Measurements from ENCODE around the gene PTPRH. TPM values are rescaled to one million over a fixed set of nuclear protein-coding genes. Genes with fewer than 3 reads are reported as not detected.

PTPRH gene
- total and polyA plus RNA-seq, 3 donors from 2014 or later = 1.6 to 11.3 (median 6.0) TPM

DNA sequence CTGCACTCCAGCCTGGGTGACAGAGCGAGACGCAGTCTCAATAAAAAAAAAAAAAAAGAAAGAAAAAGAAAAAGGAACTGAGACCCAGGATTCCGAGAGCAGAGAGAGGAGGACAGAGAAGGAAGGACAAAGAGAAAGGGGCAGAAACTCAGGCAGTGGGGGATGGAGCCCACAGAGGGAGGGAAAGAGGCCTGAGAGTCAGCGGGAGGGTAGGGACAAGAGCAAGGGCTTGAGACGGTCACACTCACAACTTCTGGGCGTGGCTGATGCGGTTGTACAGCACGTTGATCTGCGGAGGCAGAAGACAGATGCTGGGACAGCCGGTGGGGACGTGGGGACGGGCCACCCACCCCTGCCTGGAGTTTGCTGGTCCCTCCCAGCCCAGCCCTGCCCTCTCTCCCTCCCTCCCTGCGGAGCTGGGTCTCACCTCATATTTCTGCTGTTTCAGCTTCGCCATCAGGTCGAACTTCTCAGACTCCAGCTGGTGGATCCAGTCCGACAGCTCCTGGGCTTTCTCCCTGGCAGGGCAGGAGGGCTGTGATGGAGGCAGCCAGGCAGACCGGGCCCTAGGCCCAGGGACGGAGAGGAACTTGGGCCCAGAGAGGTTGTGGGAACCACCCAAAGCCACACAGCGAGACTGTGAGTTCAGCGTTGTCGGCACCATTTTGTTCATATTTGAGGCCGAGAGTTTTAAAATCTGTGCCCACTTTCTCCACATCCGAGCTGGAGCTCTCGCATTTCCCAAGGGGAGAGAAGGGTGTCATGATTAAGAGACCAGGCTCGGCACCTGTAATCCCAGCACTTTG lies 75.5 kb downstream of the PTPRH start:
- Histone ChIP-seq H3K4me1 (no peaks in the 10 kb centered on the region), H3K27me3 (no peaks in the 10 kb centered on the region), H3K36me3 (ENCODE audit: low read depth, missing control alignments) (no peaks in the 10 kb centered on the region), H3K27ac (no peak overlapping the region), H3K4me3 (no peak overlapping the region), H3K9me3 (no peaks in the 10 kb centered on the region)
- TF ChIP-seq, protein P1, sequence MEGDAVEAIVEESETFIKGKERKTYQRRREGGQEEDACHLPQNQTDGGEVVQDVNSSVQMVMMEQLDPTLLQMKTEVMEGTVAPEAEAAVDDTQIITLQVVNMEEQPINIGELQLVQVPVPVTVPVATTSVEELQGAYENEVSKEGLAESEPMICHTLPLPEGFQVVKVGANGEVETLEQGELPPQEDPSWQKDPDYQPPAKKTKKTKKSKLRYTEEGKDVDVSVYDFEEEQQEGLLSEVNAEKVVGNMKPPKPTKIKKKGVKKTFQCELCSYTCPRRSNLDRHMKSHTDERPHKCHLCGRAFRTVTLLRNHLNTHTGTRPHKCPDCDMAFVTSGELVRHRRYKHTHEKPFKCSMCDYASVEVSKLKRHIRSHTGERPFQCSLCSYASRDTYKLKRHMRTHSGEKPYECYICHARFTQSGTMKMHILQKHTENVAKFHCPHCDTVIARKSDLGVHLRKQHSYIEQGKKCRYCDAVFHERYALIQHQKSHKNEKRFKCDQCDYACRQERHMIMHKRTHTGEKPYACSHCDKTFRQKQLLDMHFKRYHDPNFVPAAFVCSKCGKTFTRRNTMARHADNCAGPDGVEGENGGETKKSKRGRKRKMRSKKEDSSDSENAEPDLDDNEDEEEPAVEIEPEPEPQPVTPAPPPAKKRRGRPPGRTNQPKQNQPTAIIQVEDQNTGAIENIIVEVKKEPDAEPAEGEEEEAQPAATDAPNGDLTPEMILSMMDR (IDR thresholded peaks at IDR 0.05) = no peak
- TF ChIP-seq POLR2A (IDR thresholded peaks at IDR 0.05) = no peak
- WGBS, 2 donors = 78 to 82% methylated on average over 18 to 25 of the region's 25 CpGs
- intact Hi-C loops (cut with DNase I; ENCODE audit: low total_unique reads) = no loop called here
- no peak for DNase-seq

DNA sequence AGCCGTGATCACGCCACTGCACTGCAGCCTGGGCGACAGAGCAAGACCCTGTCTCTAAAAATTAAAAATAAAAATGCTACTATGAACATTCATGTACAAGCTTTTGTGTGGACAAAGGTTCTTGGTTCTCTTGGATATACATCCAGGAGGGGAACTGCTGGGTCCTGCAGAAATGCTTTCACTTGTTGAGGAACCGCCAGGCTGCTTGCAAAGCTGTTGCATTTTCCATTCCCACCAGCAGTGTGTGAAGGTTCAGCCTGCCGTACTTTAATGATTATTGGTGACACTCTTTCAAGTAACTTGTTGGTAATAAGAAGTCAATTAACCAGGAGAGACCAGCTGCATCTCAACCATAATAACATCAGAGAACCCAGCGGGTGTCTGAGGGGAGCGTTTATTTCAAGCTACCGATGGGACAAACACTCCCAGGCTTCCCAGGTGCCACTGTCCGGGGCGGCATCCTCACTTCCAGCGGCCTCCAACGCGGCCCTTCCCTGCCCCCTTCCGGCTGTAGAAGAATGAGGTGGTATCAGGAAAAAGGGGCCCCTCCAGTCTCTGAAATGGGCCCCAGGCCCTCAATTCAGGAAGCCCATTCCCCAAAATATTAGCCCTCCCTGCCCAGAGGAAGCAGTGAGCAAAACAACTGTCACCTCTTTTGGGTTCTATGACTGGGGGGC lies 76.7 kb downstream of the PTPRH start:
- no peak overlapping the region for H3K27ac ChIP-seq
- DNase-seq = no peak
- no peaks in the 10 kb centered on the region for H3K36me3 ChIP-seq (ENCODE audit: low read depth, missing control alignments)
- H3K4me1 ChIP-seq = no peaks in the 10 kb centered on the region
- 62 to 80% methylated on average over 14 of the region's 14 CpGs for WGBS, 2 donors
- intact Hi-C loops (cut with DNase I; ENCODE audit: low total_unique reads) = no loop called here
- TF ChIP-seq POLR2A (IDR thresholded peaks at IDR 0.05) = no peak
- TF ChIP-seq, protein P1 (IDR thresholded peaks at IDR 0.05) = no peak
- no peaks in the 10 kb centered on the region for H3K27me3 ChIP-seq
- no peaks in the 10 kb centered on the region for H3K9me3 ChIP-seq
- no peak overlapping the region for H3K4me3 ChIP-seq

DNA sequence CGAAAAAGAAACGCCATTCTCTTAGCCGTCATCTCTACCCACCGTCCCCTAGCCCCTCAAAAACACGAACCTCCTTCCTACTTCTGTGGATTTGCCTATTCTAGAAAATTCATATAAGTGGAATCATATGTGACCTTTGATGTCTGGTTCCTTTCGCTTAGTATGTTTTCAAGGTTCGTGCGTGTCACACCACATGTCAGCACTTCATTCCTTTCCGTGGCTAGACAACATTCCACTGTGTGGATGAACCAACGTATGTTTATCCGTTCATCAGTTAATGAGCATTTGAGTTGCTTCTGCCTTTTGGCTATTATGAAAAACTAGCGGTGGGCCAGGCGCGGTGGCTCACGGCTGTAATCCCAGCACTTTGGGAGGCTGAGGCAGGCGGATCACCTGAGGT lies 77.9 kb downstream of the PTPRH start:
- 86 to 89% methylated on average over 16 of the region's 16 CpGs for WGBS, 2 donors
- intact Hi-C loops (cut with DNase I; ENCODE audit: low total_unique reads) = no loop called here
- no peaks in the 10 kb centered on the region for H3K27me3 ChIP-seq

More for the DNA sequence above, 77.9 kb downstream of the PTPRH start:
- Histone ChIP-seq H3K4me3 (no peak overlapping the region), H3K27ac (no peak overlapping the region), H3K9me3 (no peaks in the 10 kb centered on the region), H3K4me1 (no peaks in the 10 kb centered on the region), H3K36me3 (ENCODE audit: low read depth, missing control alignments) (no peaks in the 10 kb centered on the region)
- TF ChIP-seq POLR2A (IDR thresholded peaks at IDR 0.05) = no peak
- TF ChIP-seq, protein P1 (IDR thresholded peaks at IDR 0.05) = no peak
- no peak for DNase-seq

Small RNA genes within 50 kb of the gene (microRNA-seq; reads per million reads assigned to microRNA genes)
- 0.70 to 3.5 reads per million in 2 donors for gene MIR6802 (ENCODE audit: borderline number of aligned reads in 2 of 2, borderline replicate concordance in 1 of 2)
- gene MIR6803 (ENCODE audit: borderline number of aligned reads in 2 of 2, borderline replicate concordance in 1 of 2) = 6.3 to 8.3 reads per million in 2 donors
- gene MIR6804 (ENCODE audit: borderline number of aligned reads in 2 of 2, borderline replicate concordance in 1 of 2) = 2.1 to 3.5 reads per million in 2 donors

Small RNA genes within 50 kb of the gene (small RNA-seq; reads per million reads assigned to genes)
- gene MIR6802 = 0 reads per million in 2 donors
- 0 to 0.09 reads per million in 2 donors for gene MIR6803
- 0 to 0.18 reads per million in 2 donors for gene MIR6804
- gene RF01210 = 0 reads per million in 2 donors

Other genes starting within 250 kb of the PTPRH start
- gene NLRP2, start 243.1 kb downstream of the PTPRH start, total RNA-seq = 10 to 100 TPM; 41.9 to 46.4 TPM
- 42.6 TPM for gene NLRP2, start 243.1 kb downstream of the PTPRH start, polyA plus RNA-seq (ENCODE audit: insufficient read depth, low read depth, low replicate concordance)
- gene GP6, start 171.2 kb downstream of the PTPRH start, total RNA-seq = 1 to 10 TPM; 1.1 to 3.2 TPM
- gene GP6, start 171.2 kb downstream of the PTPRH start, polyA plus RNA-seq (ENCODE audit: insufficient read depth, low read depth, low replicate concordance) = 5.3 TPM
- gene RDH13, start 146.4 kb downstream of the PTPRH start, total RNA-seq = 10 to 100 TPM; 22.5 to 24.3 TPM
- 13.9 TPM for gene RDH13, start 146.4 kb downstream of the PTPRH start, polyA plus RNA-seq (ENCODE audit: insufficient read depth, low read depth, low replicate concordance)
- gene EPS8L1, start 133.6 kb downstream of the PTPRH start, total RNA-seq = 1 to 10 TPM; 3.4 to 3.6 TPM
- gene EPS8L1, start 133.6 kb downstream of the PTPRH start, polyA plus RNA-seq (ENCODE audit: insufficient read depth, low read depth, low replicate concordance) = 13.3 TPM
- gene PPP1R12C, start 91.9 kb downstream of the PTPRH start, total RNA-seq = 100 to 1,000 TPM; 184 to 206 TPM
- 220 TPM for gene PPP1R12C, start 91.9 kb downstream of the PTPRH start, polyA plus RNA-seq (ENCODE audit: insufficient read depth, low read depth, low replicate concordance)
- gene TNNT1, start 60.3 kb downstream of the PTPRH start, total RNA-seq = 10 to 100 TPM; 13.0 to 14.5 TPM
- 84.0 TPM for gene TNNT1, start 60.3 kb downstream of the PTPRH start, polyA plus RNA-seq (ENCODE audit: insufficient read depth, low read depth, low replicate concordance)
- gene TNNI3, start 51.8 kb downstream of the PTPRH start, total RNA-seq = 10 to 100 TPM; 14.2 to 30.3 TPM
- gene TNNI3, start 51.8 kb downstream of the PTPRH start, polyA plus RNA-seq (ENCODE audit: insufficient read depth, low read depth, low replicate concordance) = 20.8 TPM
- 100 to 1,000 TPM in 1 of 2 donors, 10 to 100 TPM in 1; 69.9 to 102 TPM for gene DNAAF3, start 42.9 kb downstream of the PTPRH start, total RNA-seq
- gene DNAAF3, start 42.9 kb downstream of the PTPRH start, polyA plus RNA-seq (ENCODE audit: insufficient read depth, low read depth, low replicate concordance) = 173 TPM
- gene SYT5, start 29.2 kb downstream of the PTPRH start, total RNA-seq = 1 to 10 TPM; 1.6 to 5.0 TPM
- gene SYT5, start 29.2 kb downstream of the PTPRH start, polyA plus RNA-seq (ENCODE audit: insufficient read depth, low read depth, low replicate concordance) = 11.7 TPM
- gene TMEM86B, start 19.3 kb upstream of the PTPRH start, total RNA-seq = 10 to 100 TPM; 13.4 to 13.9 TPM
- 12.8 TPM for gene TMEM86B, start 19.3 kb upstream of the PTPRH start, polyA plus RNA-seq (ENCODE audit: insufficient read depth, low read depth, low replicate concordance)
- 100 to 1,000 TPM; 178 to 179 TPM for gene PPP6R1, start 49.5 kb upstream of the PTPRH start, total RNA-seq
- 217 TPM for gene PPP6R1, start 49.5 kb upstream of the PTPRH start, polyA plus RNA-seq (ENCODE audit: insufficient read depth, low read depth, low replicate concordance)
- gene HSPBP1, start 70.6 kb upstream of the PTPRH start, total RNA-seq = 10 to 100 TPM; 43.5 to 48.2 TPM
- 42.7 TPM for gene HSPBP1, start 70.6 kb upstream of the PTPRH start, polyA plus RNA-seq (ENCODE audit: insufficient read depth, low read depth, low replicate concordance)
- 10 to 100 TPM; 14.9 to 20.7 TPM for gene BRSK1, start 74.5 kb upstream of the PTPRH start, total RNA-seq
- 12.8 TPM for gene BRSK1, start 74.5 kb upstream of the PTPRH start, polyA plus RNA-seq (ENCODE audit: insufficient read depth, low read depth, low replicate concordance)
- 1 to 10 TPM in 1 of 2 donors, not detected in 1; 2.2 TPM for gene TMEM150B, start 115.8 kb upstream of the PTPRH start, total RNA-seq
- gene TMEM150B, start 115.8 kb upstream of the PTPRH start, polyA plus RNA-seq (ENCODE audit: insufficient read depth, low read depth, low replicate concordance) = 0.98 TPM
- 10 to 100 TPM; 48.8 to 62.9 TPM for gene KMT5C, start 130.4 kb upstream of the PTPRH start, total RNA-seq
- gene KMT5C, start 130.4 kb upstream of the PTPRH start, polyA plus RNA-seq (ENCODE audit: insufficient read depth, low read depth, low replicate concordance) = 14.6 TPM
- gene COX6B2, start 145.2 kb upstream of the PTPRH start, total RNA-seq = 10 to 100 TPM; 27.9 to 47.5 TPM
- gene COX6B2, start 145.2 kb upstream of the PTPRH start, polyA plus RNA-seq (ENCODE audit: insufficient read depth, low read depth, low replicate concordance) = 171 TPM
- 10 to 100 TPM; 11.3 to 28.2 TPM for gene GARIN5B, start 153.8 kb upstream of the PTPRH start, total RNA-seq
- 49.6 TPM for gene GARIN5B, start 153.8 kb upstream of the PTPRH start, polyA plus RNA-seq (ENCODE audit: insufficient read depth, low read depth, low replicate concordance)
- 1 to 10 TPM; 2.0 to 2.1 TPM for gene IL11, start 161.0 kb upstream of the PTPRH start, total RNA-seq
- gene IL11, start 161.0 kb upstream of the PTPRH start, polyA plus RNA-seq (ENCODE audit: insufficient read depth, low read depth, low replicate concordance) = 1.2 TPM
- 10 to 100 TPM; 12.9 to 19.2 TPM for gene TMEM190, start 167.3 kb upstream of the PTPRH start, total RNA-seq
- 35.4 TPM for gene TMEM190, start 167.3 kb upstream of the PTPRH start, polyA plus RNA-seq (ENCODE audit: insufficient read depth, low read depth, low replicate concordance)
- 1 to 10 TPM; 1.7 to 6.4 TPM for gene TMEM238, start 174.8 kb upstream of the PTPRH start, total RNA-seq
- gene TMEM238, start 174.8 kb upstream of the PTPRH start, polyA plus RNA-seq (ENCODE audit: insufficient read depth, low read depth, low replicate concordance) = 0.91 TPM
- gene RPL28, start 176.4 kb upstream of the PTPRH start, total RNA-seq = 100 to 1,000 TPM; 284 to 624 TPM
- 1,024 TPM for gene RPL28, start 176.4 kb upstream of the PTPRH start, polyA plus RNA-seq (ENCODE audit: insufficient read depth, low read depth, low replicate concordance)
- 100 to 1,000 TPM; 150 to 188 TPM for gene UBE2S, start 198.3 kb upstream of the PTPRH start, total RNA-seq
- gene UBE2S, start 198.3 kb upstream of the PTPRH start, polyA plus RNA-seq (ENCODE audit: insufficient read depth, low read depth, low replicate concordance) = 272 TPM
- 1 to 10 TPM in 1 of 2 donors, under 1 TPM in 1; 0.43 to 1.0 TPM for gene SHISA7, start 233.8 kb upstream of the PTPRH start, total RNA-seq
- gene SHISA7, start 233.8 kb upstream of the PTPRH start, polyA plus RNA-seq (ENCODE audit: insufficient read depth, low read depth, low replicate concordance) = 0.45 TPM

All from testis (tissue), 3 donors.